CD4-positive, alpha-beta T cell treated with Interleukin-6 at 100 ng/mL for 8 hours (primary cell): ENCODE data around the gene NOMO2.
"Not testable (repeated sequence)": the region's sequence is repeated elsewhere in the genome, so short reads cannot be mapped to it uniquely, and the experiment has no call there.

ENCODE experiments used
- DNase-seq: peaks from one replicate; pipeline ENCODE4 v3.0.0-alpha.2; 2020; ENCODE audit warnings: mixed read lengths, low spot score

NOMO2 gene

DNA sequence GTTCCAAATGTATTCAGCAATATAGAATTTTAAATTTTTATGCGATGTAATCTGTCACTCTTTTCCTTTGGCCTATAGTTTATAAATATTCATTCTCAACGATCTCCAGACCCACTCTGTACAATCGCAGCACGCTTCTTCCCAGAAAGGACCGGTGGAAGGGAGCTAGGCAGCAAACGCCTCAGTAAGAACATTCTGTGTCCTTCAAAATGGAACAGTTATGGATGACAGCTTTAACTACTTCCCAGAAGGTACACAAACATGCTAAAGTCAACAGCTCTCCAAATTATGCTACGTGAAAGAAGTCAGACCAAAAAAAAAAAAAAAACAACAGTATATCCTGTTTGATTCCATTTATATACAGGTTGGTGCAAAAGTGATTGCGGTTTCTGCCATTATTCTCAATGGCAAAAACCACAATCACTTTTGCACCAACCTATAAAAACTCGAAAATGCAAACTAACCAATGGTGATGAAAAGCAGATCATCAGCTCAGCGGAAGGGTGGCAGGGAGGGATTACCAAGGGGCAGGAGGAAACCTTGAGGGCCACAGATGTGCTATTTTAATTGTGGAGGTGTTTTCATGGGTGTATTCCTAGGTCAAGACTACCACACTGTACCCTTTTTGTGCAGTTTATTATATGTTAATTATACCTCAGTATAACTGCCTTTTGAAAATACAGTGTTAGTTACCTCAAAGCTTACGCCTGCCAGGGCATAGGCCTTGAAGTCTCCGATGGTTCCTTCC lies 43.2 kb downstream of the NOMO2 start:
- DNase-seq: not testable (repeated sequence)

DNA sequence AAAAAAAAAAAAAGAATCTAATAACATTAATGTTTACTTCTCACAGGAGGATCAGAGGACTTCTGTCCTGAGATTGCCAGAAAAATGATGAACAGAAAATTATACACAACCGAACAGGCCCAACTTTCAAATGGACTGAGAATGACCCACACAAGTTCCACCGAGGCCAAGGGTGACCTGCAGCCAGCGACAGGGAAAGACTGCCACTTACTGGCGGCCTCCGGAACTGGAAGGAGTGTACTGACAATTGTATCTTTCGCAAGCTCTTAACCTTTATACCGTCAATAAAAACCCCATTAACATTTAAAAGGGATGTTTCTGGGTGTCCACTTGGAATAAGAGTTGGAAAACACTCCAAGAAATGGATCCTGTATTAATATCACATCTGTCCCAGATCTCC lies 63.5 kb downstream of the NOMO2 start:
- DNase-seq: not testable (repeated sequence)

DNA sequence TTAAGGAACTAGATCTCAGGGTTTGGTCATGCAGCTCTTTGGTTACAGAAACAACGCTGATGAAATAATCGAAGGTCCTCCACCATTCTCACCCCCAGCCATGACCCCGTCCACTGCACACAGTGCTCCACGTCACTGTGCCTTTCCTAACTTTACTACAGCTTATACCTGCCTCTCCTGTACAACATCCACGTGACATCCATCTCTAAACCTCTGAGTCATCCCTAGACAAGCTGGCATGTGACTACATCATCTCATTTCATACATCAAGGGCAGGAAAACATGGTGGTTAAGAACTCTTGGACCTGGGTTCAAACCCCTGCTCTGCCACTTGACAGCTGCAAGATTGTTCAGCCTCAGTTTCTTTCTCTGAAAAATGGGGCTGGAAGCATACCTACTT lies 64.9 kb downstream of the NOMO2 start:
- not testable (repeated sequence) for DNase-seq

DNA sequence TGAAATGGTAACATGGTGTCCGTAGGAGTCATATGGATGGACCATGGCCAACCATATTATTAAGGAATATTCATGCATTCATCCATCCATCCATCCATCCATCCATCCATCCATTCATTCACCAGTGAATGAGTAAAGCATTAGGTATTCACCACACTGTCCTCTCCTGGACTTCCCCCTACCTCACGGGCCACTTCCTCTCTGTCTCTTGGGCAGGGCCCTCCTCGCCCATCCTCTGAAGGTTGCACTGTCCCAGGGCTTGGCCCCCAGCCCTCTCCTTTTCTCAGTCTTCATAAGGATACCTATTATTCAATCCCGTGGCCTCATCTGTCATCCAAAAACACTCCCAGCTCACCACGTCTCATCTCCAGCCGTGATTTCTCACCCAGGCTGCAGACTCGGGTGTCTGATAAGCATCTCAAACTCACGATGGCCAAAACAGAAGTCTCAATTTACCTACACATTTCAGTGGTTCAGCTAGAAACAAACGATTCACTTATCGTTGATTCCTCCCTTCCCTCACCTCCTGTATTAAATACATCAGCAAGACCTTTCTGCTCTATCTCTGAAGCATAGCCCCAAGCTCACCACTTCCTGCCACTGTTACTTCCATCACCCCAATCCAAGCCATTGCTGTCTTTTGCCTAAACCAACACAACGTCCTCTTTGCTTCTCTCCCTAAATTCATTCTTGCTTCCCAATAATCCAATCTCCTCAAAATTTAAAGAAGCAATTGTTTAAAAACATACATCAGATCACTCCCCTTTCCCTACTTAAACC lies 69.6 kb downstream of the NOMO2 start:
- DNase-seq: not testable (repeated sequence)

DNA sequence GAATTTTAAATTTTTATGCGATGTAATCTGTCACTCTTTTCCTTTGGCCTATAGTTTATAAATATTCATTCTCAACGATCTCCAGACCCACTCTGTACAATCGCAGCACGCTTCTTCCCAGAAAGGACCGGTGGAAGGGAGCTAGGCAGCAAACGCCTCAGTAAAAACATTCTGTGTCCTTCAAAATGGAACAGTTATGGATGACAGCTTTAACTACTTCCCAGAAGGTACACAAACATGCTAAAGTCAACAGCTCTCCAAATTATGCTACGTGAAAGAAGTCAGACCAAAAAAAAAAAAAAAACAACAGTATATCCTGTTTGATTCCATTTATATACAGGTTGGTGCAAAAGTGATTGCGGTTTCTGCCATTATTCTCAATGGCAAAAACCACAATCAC lies 125.9 kb downstream of the NOMO2 start:
- not testable (repeated sequence) for DNase-seq

DNA sequence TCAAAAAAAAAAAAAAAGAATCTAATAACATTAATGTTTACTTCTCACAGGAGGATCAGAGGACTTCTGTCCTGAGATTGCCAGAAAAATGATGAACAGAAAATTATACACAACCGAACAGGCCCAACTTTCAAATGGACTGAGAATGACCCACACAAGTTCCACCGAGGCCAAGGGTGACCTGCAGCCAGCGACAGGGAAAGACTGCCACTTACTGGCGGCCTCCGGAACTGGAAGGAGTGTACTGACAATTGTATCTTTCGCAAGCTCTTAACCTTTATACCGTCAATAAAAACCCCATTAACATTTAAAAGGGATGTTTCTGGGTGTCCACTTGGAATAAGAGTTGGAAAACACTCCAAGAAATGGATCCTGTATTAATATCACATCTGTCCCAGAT lies 146.1 kb downstream of the NOMO2 start:
- DNase-seq: not testable (repeated sequence)

DNA sequence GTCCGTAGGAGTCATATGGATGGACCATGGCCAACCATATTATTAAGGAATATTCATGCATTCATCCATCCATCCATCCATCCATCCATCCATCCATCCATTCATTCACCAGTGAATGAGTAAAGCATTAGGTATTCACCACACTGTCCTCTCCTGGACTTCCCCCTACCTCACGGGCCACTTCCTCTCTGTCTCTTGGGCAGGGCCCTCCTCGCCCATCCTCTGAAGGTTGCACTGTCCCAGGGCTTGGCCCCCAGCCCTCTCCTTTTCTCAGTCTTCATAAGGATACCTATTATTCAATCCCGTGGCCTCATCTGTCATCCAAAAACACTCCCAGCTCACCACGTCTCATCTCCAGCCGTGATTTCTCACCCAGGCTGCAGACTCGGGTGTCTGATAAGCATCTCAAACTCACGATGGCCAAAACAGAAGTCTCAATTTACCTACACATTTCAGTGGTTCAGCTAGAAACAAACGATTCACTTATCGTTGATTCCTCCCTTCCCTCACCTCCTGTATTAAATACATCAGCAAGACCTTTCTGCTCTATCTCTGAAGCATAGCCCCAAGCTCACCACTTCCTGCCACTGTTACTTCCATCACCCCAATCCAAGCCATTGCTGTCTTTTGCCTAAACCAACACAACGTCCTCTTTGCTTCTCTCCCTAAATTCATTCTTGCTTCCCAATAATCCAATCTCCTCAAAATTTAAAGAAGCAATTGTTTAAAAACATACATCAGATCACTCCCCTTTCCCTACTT lies 152.2 kb downstream of the NOMO2 start:
- DNase-seq: not testable (repeated sequence)

DNA sequence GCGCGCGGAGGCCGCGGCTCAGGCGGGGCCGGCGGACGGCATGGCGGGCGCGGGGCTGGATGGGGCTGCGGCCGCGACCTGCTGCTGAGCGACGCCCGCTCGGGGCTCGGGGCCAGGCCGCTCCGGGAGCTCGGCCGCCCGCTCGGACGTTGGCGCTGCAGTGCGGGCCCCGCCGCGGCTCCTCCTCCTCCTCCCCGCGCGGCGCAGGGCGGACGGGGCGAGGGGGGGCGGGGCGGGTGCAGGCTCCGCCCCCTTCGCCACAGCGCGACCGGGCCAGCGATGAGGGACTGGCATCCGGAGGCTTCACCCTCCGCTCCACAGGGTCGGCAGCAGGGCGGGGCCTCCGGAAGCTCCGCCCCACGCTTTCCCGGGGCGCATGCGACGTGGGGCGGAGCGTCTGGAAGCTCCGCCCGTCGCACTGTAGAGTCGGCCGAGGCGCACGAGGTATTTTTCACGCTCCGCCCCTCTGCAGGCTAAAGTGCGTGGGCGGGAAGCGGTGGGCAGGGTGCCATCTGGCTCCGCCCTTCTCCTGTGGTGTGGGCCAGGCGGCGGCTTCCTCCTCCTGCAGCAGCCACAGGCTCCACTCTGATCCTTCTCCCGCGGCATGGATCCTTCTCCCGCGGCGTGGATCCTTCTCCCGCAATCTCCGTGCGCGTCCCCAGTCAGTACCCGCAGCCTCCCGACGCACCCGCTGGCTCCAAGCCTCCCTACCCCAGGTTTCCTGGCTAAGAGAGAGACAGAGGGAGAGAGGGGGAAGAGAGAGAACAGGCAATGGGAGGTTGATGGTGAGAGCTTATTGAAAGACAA lies 159.8 kb downstream of the NOMO2 start:
- not testable (repeated sequence) for DNase-seq

DNA sequence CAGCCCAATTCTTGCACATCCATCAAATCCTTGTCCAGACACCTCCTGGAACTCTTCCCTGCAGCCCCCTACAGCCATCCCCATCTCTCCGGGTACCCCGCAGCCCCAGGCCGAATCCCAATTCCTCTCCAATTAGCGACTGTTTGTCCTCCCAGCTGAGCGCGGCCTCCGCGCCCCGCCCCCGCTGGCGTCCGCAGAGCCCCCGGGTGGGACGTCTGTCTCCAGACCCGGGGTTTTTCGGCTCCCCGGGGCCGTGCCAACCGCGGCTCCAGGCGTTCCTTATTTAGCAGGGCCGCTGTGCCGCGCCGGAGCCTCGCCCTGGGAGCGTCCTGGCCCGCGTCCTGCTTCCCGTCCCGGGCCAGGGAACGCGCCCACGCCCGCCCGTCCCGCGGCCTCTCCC lies 160.7 kb downstream of the NOMO2 start:
- DNase-seq: not testable (repeated sequence)

DNA sequence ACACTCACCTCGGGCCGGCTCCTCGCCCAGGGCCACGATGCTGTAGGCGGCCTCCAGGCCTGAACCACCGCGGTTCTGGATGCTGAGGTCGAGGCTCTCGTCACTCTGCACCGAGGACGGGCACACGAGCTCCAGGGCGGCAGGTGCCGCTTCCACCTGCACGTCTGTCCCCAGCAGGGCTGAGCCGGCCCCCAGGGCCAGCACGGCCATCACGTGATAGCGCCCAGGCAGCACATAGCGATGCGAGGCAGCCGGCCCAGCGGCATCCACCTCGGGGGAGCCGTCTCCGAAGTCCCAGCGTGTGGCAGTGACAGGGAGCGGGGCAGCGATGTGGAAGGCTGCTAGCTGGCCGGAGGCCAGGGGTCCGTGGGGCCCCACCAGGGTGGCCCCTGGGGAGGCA lies 167.5 kb downstream of the NOMO2 start:
- not testable (repeated sequence) for DNase-seq

DNA sequence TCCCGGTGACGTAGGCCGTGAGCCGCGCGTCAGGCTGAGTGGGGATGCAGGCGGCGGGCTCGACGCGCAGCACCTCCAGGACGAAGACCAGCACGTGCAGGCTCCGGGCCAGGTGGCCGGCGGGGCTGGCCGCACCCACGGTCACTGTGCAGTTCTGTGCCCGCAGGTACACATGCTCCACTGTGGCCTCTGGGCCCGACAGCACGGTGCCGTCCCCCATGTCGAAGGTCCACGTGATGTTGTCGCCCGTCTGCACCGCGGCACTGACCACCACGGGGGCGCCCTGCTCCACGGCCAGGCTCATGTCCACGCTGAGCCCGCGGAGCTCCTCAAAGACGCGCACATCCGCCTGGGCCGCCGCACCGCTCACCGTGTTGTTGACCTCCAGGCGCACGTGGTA lies 174.1 kb downstream of the NOMO2 start:
- not testable (repeated sequence) for DNase-seq

DNA sequence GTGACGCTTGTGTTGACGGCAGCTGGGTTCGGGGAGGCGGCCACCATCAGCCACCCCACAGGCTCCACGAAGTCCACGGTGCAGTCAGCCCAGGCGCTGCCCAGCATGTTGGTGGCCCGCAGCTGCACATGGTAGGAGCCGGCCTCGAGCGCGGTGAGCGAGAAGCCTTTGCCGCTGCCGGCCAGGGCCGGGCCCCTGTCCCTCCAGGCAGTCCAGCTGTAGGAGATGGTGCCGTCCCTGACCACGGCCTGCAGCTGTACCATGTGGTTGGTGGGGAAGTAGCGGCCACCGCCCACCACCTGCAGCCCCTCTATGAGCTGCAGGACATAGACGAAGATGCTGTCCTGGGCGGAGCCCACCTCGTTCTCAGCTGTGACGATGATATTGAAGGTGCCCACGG lies 175.4 kb downstream of the NOMO2 start:
- DNase-seq: not testable (repeated sequence)

DNA sequence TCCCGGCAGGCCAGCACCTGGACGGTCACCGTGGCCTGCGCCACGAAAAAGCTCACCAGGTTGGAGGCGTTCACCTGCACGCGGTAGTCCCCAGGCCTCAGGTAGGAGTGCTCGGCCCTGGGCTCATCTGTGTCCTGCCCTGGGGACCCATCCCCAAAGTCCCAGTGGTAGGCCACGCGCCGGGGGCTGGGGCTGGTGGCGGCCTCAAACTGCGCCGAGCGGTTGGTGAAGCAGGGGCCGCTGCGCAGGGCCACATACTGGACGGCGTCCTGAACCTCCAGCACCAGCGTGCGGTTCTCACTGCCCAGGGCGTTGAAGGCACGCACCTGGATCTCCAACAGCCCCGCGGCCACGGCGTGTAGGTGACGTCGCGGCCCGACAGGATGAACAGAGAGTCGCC lies 176.6 kb downstream of the NOMO2 start:
- not testable (repeated sequence) for DNase-seq

DNA sequence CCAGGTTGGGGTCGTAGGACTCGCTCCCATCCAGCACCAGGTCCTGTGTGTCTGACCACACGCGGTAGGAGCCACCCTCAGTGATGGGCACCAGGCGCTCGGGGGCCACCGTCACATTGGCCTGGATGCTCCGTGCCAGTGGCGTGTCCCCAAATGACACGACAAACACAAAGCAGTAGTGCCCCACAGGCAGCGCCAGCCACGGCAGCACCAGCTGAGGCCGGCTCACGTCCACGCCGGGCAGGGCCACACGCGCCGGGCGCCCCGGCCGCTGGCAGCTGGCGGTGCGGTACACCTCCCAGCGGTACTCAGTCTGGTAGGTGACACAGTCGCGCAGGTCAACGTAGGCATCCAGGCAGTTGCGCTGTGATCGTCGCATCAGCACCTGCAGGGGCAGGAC lies 177.0 kb downstream of the NOMO2 start:
- DNase-seq: not testable (repeated sequence)

DNA sequence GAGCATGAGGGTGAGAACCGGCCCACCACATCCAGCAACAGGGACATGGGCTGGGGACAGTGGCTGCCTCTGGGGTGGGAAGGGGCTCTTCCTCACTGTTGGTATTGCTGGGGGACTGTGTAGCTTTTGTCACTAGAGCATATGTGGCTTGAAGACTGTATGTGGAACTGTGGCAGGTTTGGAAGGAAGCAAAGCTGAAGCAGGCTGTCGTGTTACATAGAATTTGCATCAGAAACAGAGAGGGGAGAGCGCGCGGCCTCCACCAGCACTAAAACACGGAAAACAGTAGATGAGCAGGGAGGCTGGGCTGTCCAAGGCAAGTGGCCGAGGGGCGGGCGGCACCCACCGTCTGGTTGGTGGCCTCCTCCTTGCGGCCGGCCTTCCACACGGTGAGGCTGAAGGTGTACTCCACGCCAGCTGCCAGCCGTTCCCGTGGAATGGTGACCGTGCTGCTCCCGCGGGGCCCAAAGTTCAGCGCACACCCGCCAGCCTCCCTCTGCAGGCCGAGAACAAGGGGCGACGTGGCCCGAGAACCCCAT lies 177.7 kb downstream of the NOMO2 start:
- DNase-seq: not testable (repeated sequence)

DNA sequence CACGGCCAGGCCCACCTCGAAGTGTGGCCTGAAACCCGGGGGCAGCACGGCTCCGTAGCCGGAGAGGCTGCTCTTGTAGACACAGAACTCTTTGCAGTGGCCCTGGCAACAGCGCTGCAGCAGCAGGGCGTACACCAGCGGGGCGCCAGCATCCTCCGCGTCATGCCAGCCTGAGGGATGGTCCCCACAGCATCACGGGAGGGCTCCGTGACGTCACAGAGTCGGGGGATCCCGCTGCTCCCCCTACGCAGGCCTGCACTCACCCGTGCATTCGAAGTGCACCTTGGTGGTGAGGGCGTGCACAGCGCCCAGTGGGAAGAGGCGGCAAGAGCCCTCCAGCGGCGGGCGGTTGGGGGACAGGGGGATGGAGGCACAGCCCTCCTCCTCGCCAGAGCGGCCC lies 179.2 kb downstream of the NOMO2 start:
- DNase-seq: not testable (repeated sequence)
